ENCODE measurements around the gene ACVR2A.

The ACVR2A gene

DNA sequence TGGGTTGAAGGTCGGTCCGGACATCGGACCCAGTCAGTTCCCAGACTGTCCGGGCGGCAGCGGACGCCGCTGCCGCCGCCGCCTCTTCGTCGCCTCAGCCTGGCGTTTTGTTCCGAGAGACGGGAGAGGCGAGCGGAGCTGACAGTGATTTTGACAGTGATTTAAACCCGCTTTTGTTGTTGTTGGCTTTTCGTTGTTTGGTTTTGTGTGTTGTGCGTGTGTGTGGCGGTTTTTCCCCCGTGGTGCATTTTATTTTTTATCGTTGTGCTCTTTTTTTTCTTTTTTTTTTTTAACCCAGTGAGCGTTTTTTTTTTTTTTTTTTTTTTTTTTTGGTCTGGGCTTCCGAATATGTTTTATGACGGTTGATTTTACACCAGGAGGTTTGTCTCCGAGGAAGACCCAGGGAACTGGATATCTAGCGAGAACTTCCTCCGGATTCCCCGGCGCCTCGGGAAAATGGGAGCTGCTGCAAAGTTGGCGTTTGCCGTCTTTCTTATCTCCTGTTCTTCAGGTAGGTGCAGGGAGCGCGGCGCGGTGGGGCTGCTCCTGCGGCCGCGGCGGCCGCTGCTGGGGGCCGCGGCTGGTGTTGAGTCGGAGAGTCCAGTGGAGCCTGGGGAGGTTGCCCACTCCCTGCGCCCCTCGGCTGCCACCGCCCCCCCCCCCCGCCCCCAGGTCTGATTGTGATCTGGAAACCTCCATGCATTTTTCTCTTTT lies at the start of gene ACVR2A:
TSS of gene ACVR2A (plus strand) at position 333 of the 714 bp plus-strand sequence. CDS start at position 457, 124 bp downstream.
- in situ Hi-C loops (cut with HindIII; ENCODE audit: low sequenced_read_pairs), result no loop called here
- DNase-seq (ENCODE audit: low read depth), result no peak
- TF ChIP-seq, protein P1, sequence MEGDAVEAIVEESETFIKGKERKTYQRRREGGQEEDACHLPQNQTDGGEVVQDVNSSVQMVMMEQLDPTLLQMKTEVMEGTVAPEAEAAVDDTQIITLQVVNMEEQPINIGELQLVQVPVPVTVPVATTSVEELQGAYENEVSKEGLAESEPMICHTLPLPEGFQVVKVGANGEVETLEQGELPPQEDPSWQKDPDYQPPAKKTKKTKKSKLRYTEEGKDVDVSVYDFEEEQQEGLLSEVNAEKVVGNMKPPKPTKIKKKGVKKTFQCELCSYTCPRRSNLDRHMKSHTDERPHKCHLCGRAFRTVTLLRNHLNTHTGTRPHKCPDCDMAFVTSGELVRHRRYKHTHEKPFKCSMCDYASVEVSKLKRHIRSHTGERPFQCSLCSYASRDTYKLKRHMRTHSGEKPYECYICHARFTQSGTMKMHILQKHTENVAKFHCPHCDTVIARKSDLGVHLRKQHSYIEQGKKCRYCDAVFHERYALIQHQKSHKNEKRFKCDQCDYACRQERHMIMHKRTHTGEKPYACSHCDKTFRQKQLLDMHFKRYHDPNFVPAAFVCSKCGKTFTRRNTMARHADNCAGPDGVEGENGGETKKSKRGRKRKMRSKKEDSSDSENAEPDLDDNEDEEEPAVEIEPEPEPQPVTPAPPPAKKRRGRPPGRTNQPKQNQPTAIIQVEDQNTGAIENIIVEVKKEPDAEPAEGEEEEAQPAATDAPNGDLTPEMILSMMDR (IDR thresholded peaks at IDR 0.05; ENCODE audit: low read depth, low read length, missing control alignments), result no peak
- H3K4me3 ChIP-seq (ENCODE audit: low read depth, low read length), result peak within 1 kb of the TSS; percentile 74

DNA sequence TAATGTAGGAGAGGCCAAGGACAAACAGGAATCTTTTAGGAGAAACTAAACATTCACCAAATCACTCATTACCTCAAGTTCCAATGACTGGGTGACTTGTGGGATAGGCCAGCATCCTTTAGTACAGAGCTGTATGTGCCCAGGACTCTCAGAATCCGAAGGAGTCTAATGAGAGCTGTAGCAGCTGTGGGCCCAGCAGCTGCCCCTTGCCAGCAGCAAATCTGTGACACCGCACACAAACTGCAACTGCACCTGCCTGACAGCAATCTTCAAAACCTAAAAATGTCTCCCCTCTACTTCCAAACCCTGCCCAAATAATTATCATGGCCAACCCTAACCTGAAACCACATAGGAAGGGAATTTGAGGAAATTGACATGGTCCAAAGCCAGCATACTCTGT lies 44.5 kb upstream of the ACVR2A start:
- TF ChIP-seq, protein P1 (IDR thresholded peaks at IDR 0.05; ENCODE audit: low read depth, low read length, missing control alignments), result no peak
- no peak for DNase-seq (ENCODE audit: low read depth)
- no peak overlapping the region for H3K4me3 ChIP-seq (ENCODE audit: low read depth, low read length)
- in situ Hi-C loops (cut with HindIII; ENCODE audit: low sequenced_read_pairs), result no loop called here

DNA sequence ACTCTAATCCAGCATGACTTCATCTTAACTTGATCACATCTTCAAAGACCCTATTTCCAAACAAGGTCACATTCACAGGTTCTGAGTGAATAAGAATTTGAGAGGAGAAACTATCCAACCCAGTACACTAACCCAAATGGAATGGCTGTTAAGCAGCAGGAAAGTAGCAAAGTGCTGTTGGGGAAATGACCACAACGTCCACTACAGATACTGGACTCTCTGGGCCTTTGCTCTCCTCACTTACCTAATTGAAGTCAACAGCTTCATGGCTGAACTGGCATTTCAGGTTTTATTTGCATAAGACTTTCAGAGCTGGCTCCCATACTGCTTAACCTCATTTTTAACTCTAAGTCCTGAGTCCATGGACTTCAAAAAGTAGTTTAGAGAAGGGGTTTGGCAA lies 38.0 kb upstream of the ACVR2A start:
- no peak overlapping the region for H3K4me3 ChIP-seq (ENCODE audit: low read depth, low read length)
- in situ Hi-C loops (cut with HindIII; ENCODE audit: low sequenced_read_pairs), result no loop called here
- TF ChIP-seq, protein P1 (IDR thresholded peaks at IDR 0.05; ENCODE audit: low read depth, low read length, missing control alignments), result no peak
- DNase-seq (ENCODE audit: low read depth), result no peak

DNA sequence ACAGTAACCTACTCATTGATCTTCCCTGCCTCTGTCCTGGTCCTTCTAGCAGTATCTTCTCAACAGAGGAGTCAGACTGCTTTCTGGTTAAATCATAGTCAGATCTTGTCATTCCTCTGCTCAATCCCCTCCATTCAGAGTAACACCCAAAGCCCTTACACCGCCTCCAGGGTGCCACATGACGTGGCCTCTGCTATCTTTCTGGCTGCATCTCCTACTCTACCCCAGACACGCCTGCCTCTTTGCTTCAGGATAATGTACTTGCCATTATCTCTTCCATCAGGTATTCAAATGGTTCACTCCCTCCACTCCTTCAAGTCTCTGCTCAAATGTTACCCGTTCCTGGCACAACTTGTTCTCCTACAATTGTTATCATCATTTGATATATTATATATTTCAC lies 36.3 kb upstream of the ACVR2A start:
- no peak for DNase-seq (ENCODE audit: low read depth)
- in situ Hi-C loops (cut with HindIII; ENCODE audit: low sequenced_read_pairs), result no loop called here
- H3K4me3 ChIP-seq (ENCODE audit: low read depth, low read length), result no peak overlapping the region
- TF ChIP-seq, protein P1 (IDR thresholded peaks at IDR 0.05; ENCODE audit: low read depth, low read length, missing control alignments), result no peak

DNA sequence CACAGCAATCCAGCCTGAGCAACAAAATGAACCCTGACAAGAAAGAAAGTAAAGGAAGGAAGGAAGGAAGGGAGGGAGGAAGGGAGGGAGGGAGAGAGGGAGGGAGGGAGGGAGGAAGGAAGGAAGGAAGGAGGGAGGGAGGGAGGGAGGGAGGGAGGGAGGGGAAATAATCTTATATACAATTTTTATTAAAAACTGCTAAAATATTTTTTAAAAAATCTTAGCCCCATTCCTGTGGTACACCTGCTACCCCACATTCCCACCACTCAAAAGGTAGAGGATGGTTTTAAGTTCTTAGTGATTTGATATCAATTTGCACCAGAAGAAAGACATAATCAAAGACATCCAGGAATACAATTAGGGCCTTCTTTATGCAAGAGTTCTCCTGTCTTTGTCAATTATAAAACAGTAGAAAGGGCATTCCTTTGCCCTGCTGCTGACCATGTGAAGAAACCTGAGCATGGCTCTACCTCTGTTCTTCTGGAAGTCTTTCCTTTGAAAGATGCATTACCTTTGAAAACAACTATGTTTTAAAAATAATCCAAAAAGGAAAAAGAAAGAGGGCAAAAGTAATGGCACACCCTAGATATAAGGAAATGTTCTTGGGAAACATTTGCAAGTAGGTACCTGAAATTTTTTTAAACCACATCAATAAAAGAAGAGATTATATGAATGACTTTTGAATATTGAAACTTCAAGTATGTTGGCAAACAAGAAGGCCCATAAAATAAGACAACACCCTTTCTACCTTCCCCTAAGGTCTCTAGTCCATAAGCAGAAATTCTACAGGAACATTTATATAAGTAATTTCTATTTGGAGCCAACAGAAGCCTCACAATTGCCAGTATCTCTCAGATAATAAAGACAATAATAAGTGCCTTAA lies 33.7 kb upstream of the ACVR2A start:
- in situ Hi-C loops (cut with HindIII; ENCODE audit: low sequenced_read_pairs), result no loop called here
- TF ChIP-seq, protein P1 (IDR thresholded peaks at IDR 0.05; ENCODE audit: low read depth, low read length, missing control alignments), result no peak
- H3K4me3 ChIP-seq (ENCODE audit: low read depth, low read length), result no peak overlapping the region
- DNase-seq (ENCODE audit: low read depth), result no peak

DNA sequence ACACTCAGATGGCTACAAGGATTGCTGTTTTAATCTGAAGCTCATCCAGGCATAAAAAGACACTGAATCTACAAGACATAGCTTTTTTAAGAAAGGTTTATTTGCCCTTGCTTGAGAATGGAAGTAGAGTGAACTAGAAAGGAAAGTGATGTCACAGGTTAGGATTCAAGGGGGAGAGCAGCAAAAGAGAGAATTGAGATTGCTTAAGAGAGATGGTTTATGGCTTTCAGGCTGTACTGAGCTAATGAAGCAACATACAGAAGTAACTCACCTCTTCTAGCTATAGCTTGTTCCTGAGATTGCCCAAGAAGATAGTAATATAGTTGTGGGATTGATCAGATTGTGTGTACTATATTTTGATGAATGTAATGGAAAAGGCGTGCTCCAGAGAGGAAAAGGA lies 26.1 kb upstream of the ACVR2A start:
- DNase-seq (ENCODE audit: low read depth), result no peak
- TF ChIP-seq, protein P1 (IDR thresholded peaks at IDR 0.05; ENCODE audit: low read depth, low read length, missing control alignments), result no peak
- in situ Hi-C loops (cut with HindIII; ENCODE audit: low sequenced_read_pairs), result no loop called here
- no peak overlapping the region for H3K4me3 ChIP-seq (ENCODE audit: low read depth, low read length)

Measured in astrocyte of the cerebellum (primary cell).